Ovary (tissue), 9 donors: Measurements from ENCODE around the gene PHLDB1. TPM values are rescaled to one million over a fixed set of nuclear protein-coding genes. Genes with fewer than 3 reads are reported as not detected.

ENCODE experiments used
- DNase-seq, 5 donors: peaks; one replicate each; pipeline ENCODE4 v3.0.0-alpha.2; 2019 to 2020
- H3K27ac ChIP-seq, 2 donors: fragments of 200-600 bp; one replicate each; pipeline versions ENCODE4 v1.5.1 to v1.8.0; 2019 to 2022
- H3K27me3 ChIP-seq: fragments of 200-600 bp; one replicate; pipeline ENCODE4 v1.8.0; 2022
- H3K36me3 ChIP-seq: fragments of 200-600 bp; sonication (generic); one replicate; pipeline ENCODE4 v1.5.1; 2019
- H3K4me1 ChIP-seq: one replicate; pipeline ENCODE4 v1.8.1; 2013; ENCODE audit warnings: mild to moderate bottlenecking, moderate library complexity; ENCODE audit not compliant: insufficient read depth
- H3K4me3 ChIP-seq: fragments of 200-600 bp; sonication (generic); one replicate; pipeline ENCODE4 v1.5.1; 2017
- H3K9me3 ChIP-seq, 2 donors: fragments of 200-600 bp in 1 of 2; sonication (generic) in 1 of 2; one replicate each; pipeline versions ENCODE4 v1.5.1 to v1.8.1; 2013 to 2019; ENCODE audit warnings: mild to moderate bottlenecking in 1 of 2, moderate library complexity in 1 of 2
- CTCF ChIP-seq, 3 donors: fragments of 450-650 bp in 2 of 3; fragments of 200-600 bp in 1 of 3; IDR thresholded peaks; one replicate each; pipeline versions ENCODE4 v1.5.1 to v1.8.0; 2016 to 2022; ENCODE audit warnings: antibody characterized with exemption in 3 of 3, mild to moderate bottlenecking in 1 of 3
- EP300 ChIP-seq: sonication (generic); formaldehyde crosslinking; IDR thresholded peaks from one replicate; pipeline ENCODE4 v1.6.1; 2017; ENCODE audit warnings: antibody characterized with exemption
- POLR2A ChIP-seq: fragments of 450-650 bp; IDR thresholded peaks from one replicate; pipeline ENCODE4 v1.6.1; 2017; ENCODE audit warnings: antibody characterized with exemption, mild to moderate bottlenecking, moderate library complexity
- WGBS, 3 donors: extraction: QIAGEN DNeasy Blood & Tissue Kit in 1 of 3; methylation state at CpG; one replicate each; pipeline versions ENCODE4 v1.1.5 to v1.1.7; 2013 to 2017; 5-methylcytosine and 5-hydroxymethylcytosine counted together
- intact Hi-C, 4 donors: fragments of 100-400 bp; cut with DNase I; formaldehyde crosslinking; loops; one replicate each; pipeline versions ENCODE4 v1.11.0 to v1.15.1; 2022 to 2023
- polyA plus RNA-seq, 2 donors: library from polyadenylated mRNA; stranded (reverse); fragments of 200-250 nt in 1 of 2; fragments of 350-450 nt in 1 of 2; fragmentation: Illumina TruSeq in 1 of 2; extraction: RNeasy Lipid Tissue Mini Kit (QIAGEN cat#74804) in 1 of 2; gene quantifications; one replicate each; pipeline ENCODE4 v1.2.3, GENCODE V29; 2013 to 2014
- total RNA-seq, 7 donors: library from RNA; depleted of rRNA in 2 of 7; stranded (reverse); fragments of >200 nt in 2 of 7; fragmentation: NEBNext Ultra II Directional in 3 of 7; extraction: Animal tissue kit (Norgen Biotek cat#: 25700) in 3 of 7; gene quantifications; one replicate each; pipeline versions ENCODE4 v1.1.0 to v1.2.4, GENCODE V29; 2016 to 2023
- donor health status: DM: no; HTN: no; CAD: no; lungs with moderate emphysema.
- donor health status: DM: no; HTN: no; CAD: no.
- donor health status: Bipolar disorder and iron deficiency.
- donor health status: DM: yes; HTN: yes; CAD: no.
- donor health status: DM: no; HTN: no; CAD: no.
- donor health status: DM: yes; HTN: yes; CAD: no.

Gene PHLDB1
- total and polyA plus RNA-seq, 9 donors: 46.2 to 265 (median 137) TPM

DNA sequence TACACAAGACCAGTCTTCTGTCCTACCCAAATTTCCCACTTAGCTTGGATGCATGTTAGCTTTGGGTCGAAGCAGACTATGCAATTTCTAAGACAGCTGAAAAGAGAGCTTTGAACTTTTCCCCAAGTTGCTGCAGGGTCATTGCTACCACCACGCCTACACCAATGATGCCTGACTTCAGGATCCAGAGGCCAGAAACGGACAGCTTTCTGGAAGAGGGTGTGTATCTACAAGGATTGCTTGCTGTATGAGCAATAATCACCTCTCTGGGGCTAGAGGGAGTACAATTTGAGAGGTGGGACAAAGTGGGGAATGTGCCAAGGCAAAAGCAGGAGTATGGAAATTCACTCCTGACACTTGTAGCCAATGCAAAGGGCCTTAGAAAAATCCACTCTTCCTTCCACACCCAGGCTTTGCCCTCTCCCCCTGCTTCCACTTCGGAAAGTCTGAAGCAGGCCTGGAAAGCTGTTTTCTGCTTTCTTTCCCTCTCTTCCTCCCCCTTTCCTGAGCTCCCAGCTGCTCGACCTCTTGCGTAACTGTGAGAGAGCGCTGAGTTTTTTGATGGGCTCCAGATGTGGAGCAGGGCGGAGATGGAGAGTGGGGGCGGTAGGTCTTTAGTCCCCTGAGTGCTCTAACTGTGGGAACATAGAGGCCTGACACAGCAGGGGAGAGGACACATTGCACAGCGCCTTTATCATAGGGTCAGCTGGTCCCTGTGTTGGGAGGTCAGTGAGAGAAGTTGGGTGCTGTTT lies 2.1 kb upstream of the PHLDB1 start:
- Histone ChIP-seq H3K9me3 (no peaks in the 10 kb centered on the region), H3K4me1 (peaks cover 17% of the 10 kb centered on the region), H3K27ac (peak overlapping the region; percentile 32 to 87), H3K4me3 (no peak overlapping the region), H3K27me3 (no peaks in the 10 kb centered on the region), H3K36me3 (no peaks in the 10 kb centered on the region)
- TF ChIP-seq CTCF (IDR thresholded peaks at IDR 0.05): no peak
- peak; percentile 91 for TF ChIP-seq EP300
- peak; percentile 27 for TF ChIP-seq POLR2A
- peak; percentile 87 to 94 (median 87) for DNase-seq
- intact Hi-C loops: no loop called here
- 2 to 8% (median 3%) methylated on average over 10 of the region's 10 CpGs for WGBS, 3 donors

GRCh38 chr11:118606157-118606843 lies 1.1 kb upstream of the PHLDB1 start:
- H3K4me3 ChIP-seq: no peak overlapping the region
- intact Hi-C loops: no loop called here
- 39 to 54% (median 45%) methylated on average over 7 of the region's 7 CpGs for WGBS, 3 donors

DNA sequence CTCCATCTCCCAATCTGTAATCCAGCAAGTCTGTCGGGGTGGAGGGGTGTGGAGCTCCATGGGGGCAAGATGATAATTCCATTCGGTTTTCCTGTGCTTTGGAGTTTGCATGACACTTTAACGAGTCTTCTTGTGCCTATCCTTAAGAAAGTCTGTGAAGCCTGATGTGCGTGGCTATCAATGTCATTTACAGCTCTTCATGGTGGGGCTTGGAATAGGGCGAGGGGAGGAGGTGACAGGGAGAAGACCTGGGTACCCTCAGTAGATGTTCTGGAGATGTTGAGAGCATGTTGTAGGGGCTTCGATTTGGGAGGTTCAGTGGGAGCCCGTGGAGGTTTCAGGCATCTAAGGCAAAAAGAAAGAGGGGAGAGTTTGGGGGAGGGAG lies 579 bp upstream of the PHLDB1 start:
- DNase-seq: no peak
- H3K9me3 ChIP-seq: no peaks in the 10 kb centered on the region
- WGBS, 3 donors: 55 to 71% (median 66%) methylated on average over 7 of the region's 7 CpGs
- H3K4me3 ChIP-seq: no peak overlapping the region
- H3K4me1 ChIP-seq: peaks cover 17% of the 10 kb centered on the region
- peak overlapping the region; percentile 31 to 87 for H3K27ac ChIP-seq
- intact Hi-C loops: no loop called here
- no peaks in the 10 kb centered on the region for H3K27me3 ChIP-seq
- no peaks in the 10 kb centered on the region for H3K36me3 ChIP-seq
- no peak for TF ChIP-seq CTCF (IDR thresholded peaks at IDR 0.05)
- TF ChIP-seq EP300: no peak
- TF ChIP-seq POLR2A: no peak

More at GRCh38 chr11:118606157-118606843, 1.1 kb upstream of the PHLDB1 start:
- DNase-seq: peak in 4 of 5 donors; percentile 44 to 57 (median 50)
- H3K4me1 ChIP-seq: peaks cover 17% of the 10 kb centered on the region
- H3K36me3 ChIP-seq: no peaks in the 10 kb centered on the region
- H3K9me3 ChIP-seq: no peaks in the 10 kb centered on the region
- H3K27me3 ChIP-seq: no peaks in the 10 kb centered on the region
- peak overlapping the region; percentile 31 to 87 for H3K27ac ChIP-seq
- TF ChIP-seq CTCF (IDR thresholded peaks at IDR 0.05) (no peak), POLR2A (no peak), EP300 (no peak)

DNA sequence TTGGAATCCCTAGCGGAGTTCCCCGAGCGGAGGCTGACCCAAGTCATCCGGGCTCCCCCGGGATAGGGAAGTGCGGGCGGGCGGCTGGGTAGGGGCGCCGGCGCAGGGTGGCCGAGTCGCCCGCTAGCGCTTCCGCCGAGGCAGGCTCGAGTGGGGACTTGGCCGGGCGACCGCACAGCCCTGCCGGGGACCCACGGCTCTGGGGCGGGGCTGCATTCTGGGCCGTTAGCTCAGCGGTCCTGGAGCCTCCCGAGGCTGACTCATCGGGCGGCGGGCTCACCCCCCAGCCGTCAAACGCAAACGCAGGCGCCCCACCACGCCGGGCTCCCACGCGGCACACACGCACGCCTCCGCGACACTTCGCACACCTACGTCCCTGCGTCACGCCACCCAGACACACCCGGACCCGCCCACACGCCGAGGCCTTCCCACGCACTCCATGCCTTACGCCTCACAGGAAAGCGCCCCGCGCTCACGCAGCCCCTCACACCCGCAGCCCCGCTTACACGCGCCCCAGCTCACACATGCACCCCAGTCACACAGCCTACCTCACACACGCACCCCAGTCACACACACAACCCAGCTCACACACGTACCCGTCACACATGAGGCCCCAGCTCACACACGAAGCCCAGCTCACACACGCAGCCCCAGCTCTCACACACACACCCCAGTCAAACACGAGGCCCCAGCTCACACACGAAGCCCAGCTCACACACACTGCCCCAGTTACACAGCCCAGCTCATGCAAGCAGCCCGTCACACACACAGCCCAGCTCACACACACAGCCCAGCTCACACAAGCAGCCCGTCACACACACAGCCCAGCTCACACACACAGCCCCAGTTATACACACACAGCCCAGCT lies 1.2 kb downstream of the PHLDB1 start:
- H3K36me3 ChIP-seq: no peaks in the 10 kb centered on the region
- H3K9me3 ChIP-seq: no peaks in the 10 kb centered on the region
- H3K27me3 ChIP-seq: no peaks in the 10 kb centered on the region
- peak; percentile 84 to 90 (median 89) for DNase-seq
- intact Hi-C loops: loop anchor here in 1 of 4 donors (2.0 kb wide), 1 partner anchor 40 kb away; no protein-coding TSS in a partner anchor
- H3K27ac ChIP-seq: peak overlapping the region; percentile 97 to 98
- peaks cover 16% of the 10 kb centered on the region for H3K4me1 ChIP-seq
- 7 to 8% (median 8%) methylated on average over 45 to 69 of the region's 69 CpGs for whole genome bisulfite sequencing, 3 donors
- TF ChIP-seq EP300: no peak
- TF ChIP-seq CTCF (IDR thresholded peaks at IDR 0.05): peak in 1 of 3 donors; percentile 11
- TF ChIP-seq POLR2A: peak; percentile 82
- peak overlapping the region; percentile 76 for H3K4me3 ChIP-seq
